Measurements from ENCODE around the gene PDAP1.
"Not testable (repeated sequence)": the region's sequence is repeated elsewhere in the genome, so short reads cannot be mapped to it uniquely, and the experiment has no call there.

PDAP1 gene

DNA sequence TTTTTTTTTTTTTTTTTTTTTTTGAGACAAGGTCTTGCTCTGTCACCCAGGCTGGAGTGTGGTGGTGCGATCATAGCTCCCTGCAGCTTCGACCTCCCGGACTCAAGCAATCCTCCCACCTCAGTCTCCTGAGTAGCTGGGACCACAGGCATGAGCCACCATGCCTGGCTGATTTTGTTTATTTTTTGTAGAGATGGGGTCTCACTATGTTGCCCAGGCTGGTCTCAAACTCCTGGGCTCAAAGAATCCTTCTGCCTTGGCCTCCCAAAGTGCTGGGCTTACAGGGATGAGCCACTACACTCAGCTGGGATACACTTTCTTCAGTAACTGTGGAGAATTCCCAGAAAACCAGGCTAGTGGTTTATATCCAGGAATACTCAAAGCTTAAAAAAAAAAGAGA, 57.8 kb downstream of the PDAP1 start:
- not testable (repeated sequence) for DNase-seq (ENCODE audit: low read depth in 2 of 2)

All from stimulated activated CD8-positive, alpha-beta memory T cell treated with anti-CD3 and anti-CD28 coated beads, Interleukin-7, amount 100 ng/mL, for 4 hours (primary cell).